NB4 (cell line): ENCODE data around the gene GULP1.

ENCODE experiments used
- DNase-seq: peaks from one replicate; pipeline ENCODE4 v3.0.0; 2010; ENCODE audit warnings: low read depth
- H3K4me3 ChIP-seq: one replicate; pipeline ENCODE4 v1.5.1; 2011; ENCODE audit warnings: mild to moderate bottlenecking, low read depth, low read length, moderate library complexity
- CTCF ChIP-seq: IDR thresholded peaks from one replicate; pipeline ENCODE4 v1.5.1; 2012; ENCODE audit warnings: low read depth, low read length
- MAX ChIP-seq: IDR thresholded peaks from 2 replicates; pipeline ENCODE4 v1.6.1; 2011; ENCODE audit warnings: low read depth, low read length
- MYC ChIP-seq: IDR thresholded peaks from 2 replicates; pipeline ENCODE4 v1.6.1; 2011; ENCODE audit warnings: low read depth, low read length
- POLR2A ChIP-seq: IDR thresholded peaks from 2 replicates; pipeline ENCODE4 v1.6.1; 2011; ENCODE audit warnings: mild to moderate bottlenecking; ENCODE audit not compliant: insufficient read length; ENCODE audit errors: extremely low read depth

GULP1 gene

GRCh38 chr2:188291617-188292347 lies at the start of gene GULP1:
TSS of gene GULP1 (plus strand) at chr2:188291874. CDS start at chr2:188477703, 185,829 bp downstream.
- no peak within 1 kb of the TSS for H3K4me3 ChIP-seq
- no peak for DNase-seq
- TF ChIP-seq MYC (no peak), CTCF (no peak), MAX (no peak), POLR2A (no peak)

GRCh38 chr2:188243381-188243780 lies 48.3 kb upstream of the GULP1 start:
- no peak for DNase-seq
- TF ChIP-seq POLR2A: no peak
- TF ChIP-seq CTCF: no peak
- no peak for TF ChIP-seq MYC
- no peak for TF ChIP-seq MAX
- no peak overlapping the region for H3K4me3 ChIP-seq

- no peak for DNase-seq
- H3K4me3 ChIP-seq: no peak overlapping the region
- TF ChIP-seq MAX: no peak
- TF ChIP-seq POLR2A: no peak
- no peak for TF ChIP-seq MYC
- TF ChIP-seq CTCF: no peak
These were observed 47.3 kb upstream of the GULP1 start for GRCh38 chr2:188244383-188244782.

- no peak for TF ChIP-seq CTCF
- no peak for TF ChIP-seq MYC
- TF ChIP-seq POLR2A: no peak
- TF ChIP-seq MAX: no peak
- DNase-seq: no peak
- H3K4me3 ChIP-seq: no peak overlapping the region
These were observed 46.4 kb upstream of the GULP1 start for GRCh38 chr2:188245230-188245629.

GRCh38 chr2:188248513-188248912 lies 43.2 kb upstream of the GULP1 start:
- H3K4me3 ChIP-seq: no peak overlapping the region
- TF ChIP-seq MAX (no peak), POLR2A (no peak), CTCF (no peak), MYC (no peak)
- no peak for DNase-seq
